Testis (tissue), 3 donors: Measurements from ENCODE around the gene CSRP1. TPM values are rescaled to one million over a fixed set of nuclear protein-coding genes. Genes with fewer than 3 reads are reported as not detected.
"Not testable (repeated sequence)": the region's sequence is repeated elsewhere in the genome, so short reads cannot be mapped to it uniquely, and the experiment has no call there.

Experiments used
- DNase-seq: peaks from one replicate; pipeline ENCODE4 v3.0.0-alpha.2; 2019
- H3K27ac ChIP-seq, 2 donors: fragments of 200-600 bp; sonication (generic); one replicate each; pipeline ENCODE4 v1.5.1; 2019
- H3K27me3 ChIP-seq: fragments of 200-600 bp; sonication (generic); one replicate; pipeline ENCODE4 v1.5.1; 2019
- H3K36me3 ChIP-seq: fragments of 200-600 bp; sonication (generic); one replicate; pipeline ENCODE4 v1.5.1; 2017; ENCODE audit warnings: low read depth; ENCODE audit errors: missing control alignments
- H3K4me1 ChIP-seq: fragments of 200-600 bp; sonication (generic); one replicate; pipeline ENCODE4 v1.5.1; 2019
- H3K4me3 ChIP-seq, 2 donors: fragments of 200-600 bp; sonication (generic); one replicate each; pipeline ENCODE4 v1.5.1; 2017 to 2019
- H3K9me3 ChIP-seq: fragments of 200-600 bp; sonication (generic); one replicate; pipeline ENCODE4 v1.5.1; 2017
- CTCF ChIP-seq, 3 experiments: fragments of 450-650 bp in 2 of 3; fragments of 200-600 bp in 1 of 3; sonication (generic) in 1 of 3; IDR thresholded peaks; one replicate each; pipeline ENCODE4 v1.5.1; 2016 to 2019; ENCODE audit warnings: antibody characterized with exemption in 3 of 3, mild to moderate bottlenecking in 2 of 3, moderate library complexity in 1 of 3
- POLR2A ChIP-seq: fragments of 450-650 bp; IDR thresholded peaks from one replicate; pipeline ENCODE4 v1.6.1; 2017; ENCODE audit warnings: antibody characterized with exemption, mild to moderate bottlenecking, moderate library complexity
- WGBS, 2 donors: methylation state at CpG; one replicate each; pipeline ENCODE4 v1.1.5; 2018; 5-methylcytosine and 5-hydroxymethylcytosine counted together
- intact Hi-C: fragments of 100-400 bp; cut with DNase I; formaldehyde crosslinking; loops from one replicate; pipeline ENCODE4 v1.15.1; 2023; ENCODE audit warnings: low total_unique reads
- polyA plus RNA-seq: library from polyadenylated mRNA; stranded (reverse); fragments of 350-450 nt; fragmentation: Illumina TruSeq; extraction: RNeasy Lipid Tissue Mini Kit (QIAGEN cat#74804); gene quantifications from one replicate; pipeline ENCODE4 v1.2.3, GENCODE V29; 2014; ENCODE audit warnings: low read depth, low replicate concordance; ENCODE audit not compliant: insufficient read depth
- total RNA-seq, 2 donors: library from RNA; depleted of rRNA; stranded (reverse); fragments of >200 nt; gene quantifications; one replicate each; pipeline ENCODE4 v1.2.3, GENCODE V29; 2016

The CSRP1 gene
- total and polyA plus RNA-seq, 3 donors from 2014 or later = 103 to 217 (median 123) TPM

GRCh38 chr1:201481761-201482493 is 25.0 kb downstream of the CSRP1 start:
- H3K27me3 ChIP-seq = no peaks in the 10 kb centered on the region
- no peak overlapping the region for H3K27ac ChIP-seq
- 0 to 8% methylated on average over 7 to 35 of the region's 35 CpGs for WGBS, 2 donors
- peaks cover 17% of the 10 kb centered on the region for H3K4me1 ChIP-seq
- H3K9me3 ChIP-seq = no peaks in the 10 kb centered on the region
- TF ChIP-seq POLR2A (no peak), CTCF (IDR thresholded peaks at IDR 0.05) (peak; percentile 88 to 91 (median 88))
- H3K36me3 ChIP-seq = no peaks in the 10 kb centered on the region
- peak; percentile 85 for DNase-seq
- peak overlapping the region; percentile 9 to 11 for H3K4me3 ChIP-seq
- intact Hi-C loops = no loop called here

- H3K4me3 ChIP-seq = peak overlapping the region; percentile 11 to 31
- no peaks in the 10 kb centered on the region for H3K36me3 ChIP-seq
- no peak overlapping the region for H3K27ac ChIP-seq
- TF ChIP-seq POLR2A (no peak), CTCF (IDR thresholded peaks at IDR 0.05) (no peak)
- no peak for DNase-seq
- H3K9me3 ChIP-seq = no peaks in the 10 kb centered on the region
- peaks cover 17% of the 10 kb centered on the region for H3K4me1 ChIP-seq
- 10% methylated on average over 16 to 17 of the region's 17 CpGs for WGBS, 2 donors
- intact Hi-C loops = no loop called here
- no peaks in the 10 kb centered on the region for H3K27me3 ChIP-seq
Observed at GRCh38 chr1:201481004-201481380, 25.9 kb downstream of the CSRP1 start.

GRCh38 chr1:201480231-201481003 is 26.5 kb downstream of the CSRP1 start:
- no peaks in the 10 kb centered on the region for H3K27me3 ChIP-seq
- 8 to 12% methylated on average over 26 to 36 of the region's 37 CpGs for WGBS, 2 donors
- H3K27ac ChIP-seq = no peak overlapping the region
- no peaks in the 10 kb centered on the region for H3K36me3 ChIP-seq
- TF ChIP-seq CTCF (IDR thresholded peaks at IDR 0.05) (no peak), POLR2A (no peak)
- H3K4me3 ChIP-seq = peak overlapping the region; percentile 11 to 31
- intact Hi-C loops = no loop called here
- peaks cover 17% of the 10 kb centered on the region for H3K4me1 ChIP-seq
- no peaks in the 10 kb centered on the region for H3K9me3 ChIP-seq
- DNase-seq = peak; percentile 60

- Histone ChIP-seq H3K4me3 (no peak overlapping the region), H3K9me3 (no peaks in the 10 kb centered on the region), H3K27me3 (no peaks in the 10 kb centered on the region), H3K4me1 (peaks cover 17% of the 10 kb centered on the region), H3K36me3 (no peaks in the 10 kb centered on the region), H3K27ac (no peak overlapping the region)
- no peak for TF ChIP-seq CTCF (IDR thresholded peaks at IDR 0.05)
- no peak for TF ChIP-seq POLR2A
- 74 to 91% methylated on average over 4 of the region's 4 CpGs for WGBS, 2 donors
- intact Hi-C loops = no loop called here
- DNase-seq = no peak
Observed at GRCh38 chr1:201479201-201479730, 27.7 kb downstream of the CSRP1 start.

GRCh38 chr1:201478666-201479065 is 28.3 kb downstream of the CSRP1 start:
- WGBS, 2 donors = 92 to 99% methylated on average over 3 of the region's 3 CpGs
- DNase-seq, H3K36me3 ChIP-seq, H3K27me3 ChIP-seq, H3K9me3 ChIP-seq, intact Hi-C loops, H3K4me3 ChIP-seq, H3K27ac ChIP-seq: not testable (repeated sequence)
- peaks cover 17% of the 10 kb centered on the region for H3K4me1 ChIP-seq
